Measurements from ENCODE around the gene CELF4.

CELF4 gene

GRCh38 chr18:37450434-37451132 lies 115.0 kb downstream of the CELF4 start:
- no peak overlapping the region for H3K27ac ChIP-seq
- no peak for TF ChIP-seq CTCF (conservative IDR thresholded peaks at IDR 0.05)
- no peak for TF ChIP-seq ZFX (IDR thresholded peaks at IDR 0.05)

GRCh38 chr18:37449618-37450017 lies 116.0 kb downstream of the CELF4 start:
- TF ChIP-seq CTCF (conservative IDR thresholded peaks at IDR 0.05) (no peak), ZFX (IDR thresholded peaks at IDR 0.05) (no peak)
- no peak overlapping the region for H3K27ac ChIP-seq

GRCh38 chr18:37448946-37449345 lies 116.7 kb downstream of the CELF4 start:
- H3K27ac ChIP-seq, result no peak overlapping the region
- TF ChIP-seq CTCF (conservative IDR thresholded peaks at IDR 0.05) (no peak), ZFX (IDR thresholded peaks at IDR 0.05) (no peak)

GRCh38 chr18:37447962-37448888 lies 117.4 kb downstream of the CELF4 start:
- TF ChIP-seq ZFX (IDR thresholded peaks at IDR 0.05) (no peak), CTCF (conservative IDR thresholded peaks at IDR 0.05) (no peak)

GRCh38 chr18:37445836-37446235 lies 119.8 kb downstream of the CELF4 start:
- no peak overlapping the region for H3K27ac ChIP-seq
- no peak for TF ChIP-seq CTCF (conservative IDR thresholded peaks at IDR 0.05)
- no peak for TF ChIP-seq ZFX (IDR thresholded peaks at IDR 0.05)

More at GRCh38 chr18:37447962-37448888, 117.4 kb downstream of the CELF4 start:
- no peak overlapping the region for H3K27ac ChIP-seq

GRCh38 chr18:37445368-37445767 lies 120.2 kb downstream of the CELF4 start:
- no peak overlapping the region for H3K27ac ChIP-seq
- TF ChIP-seq CTCF (conservative IDR thresholded peaks at IDR 0.05) (no peak), ZFX (IDR thresholded peaks at IDR 0.05) (no peak)

All from C4-2B (cell line).